C4-2B (cell line): ENCODE data around the gene NRN1L.

Experiments used
- H3K27ac ChIP-seq: fragments of 450-650 bp; 2 replicates; pipeline ENCODE4 v1.5.1; 2017
- CTCF ChIP-seq: fragments of 450-650 bp; conservative IDR thresholded peaks from 2 replicates; pipeline ENCODE4 v1.5.1; 2017; ENCODE audit warnings: mild to moderate bottlenecking
- ZFX ChIP-seq: fragments of 450-650 bp; IDR thresholded peaks from 2 replicates; pipeline ENCODE4 v1.6.1; 2017

Gene NRN1L

GRCh38 chr16:67853670-67854069 lies 31.0 kb upstream of the NRN1L start:
- TF ChIP-seq CTCF (no peak), ZFX (no peak)
- no peak overlapping the region for H3K27ac ChIP-seq

GRCh38 chr16:67855789-67856188 lies 28.9 kb upstream of the NRN1L start:
- H3K27ac ChIP-seq = no peak overlapping the region
- no peak for TF ChIP-seq ZFX
- no peak for TF ChIP-seq CTCF

- TF ChIP-seq CTCF (no peak), ZFX (no peak)
- H3K27ac ChIP-seq = no peak overlapping the region
These were observed 27.6 kb upstream of the NRN1L start for GRCh38 chr16:67856927-67857546.

- TF ChIP-seq ZFX = no peak
- no peak for TF ChIP-seq CTCF
- H3K27ac ChIP-seq = no peak overlapping the region
These were observed 27.0 kb upstream of the NRN1L start for GRCh38 chr16:67857547-67858233.

- TF ChIP-seq ZFX (no peak), CTCF (no peak)
These were observed 26.2 kb upstream of the NRN1L start for GRCh38 chr16:67858500-67858899.

GRCh38 chr16:67860589-67861398 lies 23.9 kb upstream of the NRN1L start:
- H3K27ac ChIP-seq = no peak overlapping the region
- TF ChIP-seq CTCF = no peak
- no peak for TF ChIP-seq ZFX

More at GRCh38 chr16:67858500-67858899, 26.2 kb upstream of the NRN1L start:
- no peak overlapping the region for H3K27ac ChIP-seq

- TF ChIP-seq ZFX = no peak
- TF ChIP-seq CTCF = no peak
- H3K27ac ChIP-seq = no peak overlapping the region
These were observed 22.8 kb upstream of the NRN1L start for GRCh38 chr16:67861877-67862276.
